HL-60 (cell line): ENCODE data around the gene ZNF283.

Source experiments
- CTCF ChIP-seq: IDR thresholded peaks from one replicate; pipeline ENCODE4 v1.5.1; 2011; ENCODE audit warnings: low read length, control low read depth, inconsistent platforms; ENCODE audit not compliant: insufficient read depth
- GABPA ChIP-seq: IDR thresholded peaks from 2 replicates; pipeline ENCODE4 v1.6.1; 2012; ENCODE audit warnings: low read depth
- POLR2AphosphoS5 ChIP-seq: IDR thresholded peaks from 2 replicates; pipeline ENCODE4 v1.6.1; 2012; ENCODE audit warnings: low read depth
- REST ChIP-seq: IDR thresholded peaks from 2 replicates; pipeline ENCODE4 v1.6.1; 2012; ENCODE audit warnings: low read depth; ENCODE audit not compliant: insufficient replicate concordance
- SPI1 ChIP-seq: IDR thresholded peaks from 2 replicates; pipeline ENCODE4 v1.6.1; 2012; ENCODE audit warnings: low read depth, mild to moderate bottlenecking, borderline replicate concordance

- TF ChIP-seq CTCF (no peak), REST (no peak), POLR2AphosphoS5 (no peak), GABPA (no peak), SPI1 (no peak)
Observed at GRCh38 chr19:43847884-43848283, 20.8 kb downstream of the ZNF283 start.
